ENCODE measurements around the gene MCAT. TPM values are rescaled to one million over a fixed set of nuclear protein-coding genes. Genes with fewer than 3 reads are reported as not detected.

MCAT gene
- total RNA-seq, 1 donor from 2014 or later: 12.7 TPM

DNA sequence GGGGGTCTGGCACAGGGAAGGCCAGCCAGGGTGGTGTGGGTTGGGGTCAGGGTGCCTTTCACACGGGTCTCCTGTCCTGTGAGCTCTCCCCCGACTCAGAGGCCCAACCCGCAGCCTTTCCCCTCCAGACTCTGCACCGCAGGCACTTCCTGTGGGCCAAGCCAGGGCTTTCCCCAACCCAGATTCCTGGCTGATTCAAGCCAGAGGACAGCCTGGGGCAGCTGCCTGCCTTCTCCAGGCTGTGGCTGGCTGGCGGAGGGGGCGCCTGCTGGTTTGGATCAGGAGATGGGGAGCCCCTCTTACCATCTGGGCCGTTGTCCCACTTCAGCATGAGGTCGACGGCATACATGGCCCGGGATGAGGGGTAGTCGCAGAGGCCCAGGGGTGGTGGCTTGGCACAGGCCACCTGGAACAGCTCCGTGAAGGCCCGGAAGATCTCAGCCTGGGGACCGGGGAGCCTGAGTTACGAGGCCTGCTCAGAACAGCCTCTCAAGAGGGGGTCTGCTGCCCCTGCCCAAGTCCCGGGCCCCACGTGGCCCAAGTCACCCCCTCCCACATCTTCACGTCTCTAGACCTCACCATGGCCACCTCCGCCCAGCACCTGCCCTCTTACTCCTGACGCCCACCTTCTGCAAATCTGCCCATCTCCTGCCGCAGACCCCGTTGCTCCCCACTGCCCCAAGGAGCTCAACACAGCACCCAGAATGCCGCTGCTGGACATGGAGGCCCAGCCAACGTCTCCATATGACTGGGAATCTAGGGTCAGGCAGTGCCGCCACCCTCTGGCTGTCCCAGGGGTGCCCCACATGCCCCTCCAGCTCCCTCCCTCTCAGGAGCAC is 25.5 kb upstream of the MCAT start:
- no peak overlapping the region for H3K27ac Mint-ChIP-seq (ENCODE audit: unreplicated experiment)
- no peaks in the 10 kb centered on the region for H3K9me3 Mint-ChIP-seq (ENCODE audit: unreplicated experiment)
- DNase-seq: no peak
- H3K4me3 Mint-ChIP-seq (ENCODE audit: unreplicated experiment): no peak overlapping the region
- H3K27me3 Mint-ChIP-seq (ENCODE audit: unreplicated experiment): peaks cover 11% of the 10 kb centered on the region
- peaks cover 4% of the 10 kb centered on the region for H3K4me1 Mint-ChIP-seq (ENCODE audit: low read depth, unreplicated experiment)
- TF ChIP-seq CTCF (IDR thresholded peaks at IDR 0.05; ENCODE audit: partially characterized antibody, unreplicated experiment): no peak
- no peaks in the 10 kb centered on the region for H3K36me3 Mint-ChIP-seq (ENCODE audit: unreplicated experiment)

GRCh38 chr22:43167001-43167589 is 23.9 kb upstream of the MCAT start:
- DNase-seq: no peak
- no peaks in the 10 kb centered on the region for H3K36me3 Mint-ChIP-seq (ENCODE audit: unreplicated experiment)
- H3K9me3 Mint-ChIP-seq (ENCODE audit: unreplicated experiment): no peaks in the 10 kb centered on the region
- no peak for TF ChIP-seq CTCF (IDR thresholded peaks at IDR 0.05; ENCODE audit: partially characterized antibody, unreplicated experiment)
- H3K27me3 Mint-ChIP-seq (ENCODE audit: unreplicated experiment): peaks cover 8% of the 10 kb centered on the region
- H3K4me1 Mint-ChIP-seq (ENCODE audit: low read depth, unreplicated experiment): peaks cover 4% of the 10 kb centered on the region
- H3K27ac Mint-ChIP-seq (ENCODE audit: unreplicated experiment): no peak overlapping the region
- no peak overlapping the region for H3K4me3 Mint-ChIP-seq (ENCODE audit: unreplicated experiment)

DNA sequence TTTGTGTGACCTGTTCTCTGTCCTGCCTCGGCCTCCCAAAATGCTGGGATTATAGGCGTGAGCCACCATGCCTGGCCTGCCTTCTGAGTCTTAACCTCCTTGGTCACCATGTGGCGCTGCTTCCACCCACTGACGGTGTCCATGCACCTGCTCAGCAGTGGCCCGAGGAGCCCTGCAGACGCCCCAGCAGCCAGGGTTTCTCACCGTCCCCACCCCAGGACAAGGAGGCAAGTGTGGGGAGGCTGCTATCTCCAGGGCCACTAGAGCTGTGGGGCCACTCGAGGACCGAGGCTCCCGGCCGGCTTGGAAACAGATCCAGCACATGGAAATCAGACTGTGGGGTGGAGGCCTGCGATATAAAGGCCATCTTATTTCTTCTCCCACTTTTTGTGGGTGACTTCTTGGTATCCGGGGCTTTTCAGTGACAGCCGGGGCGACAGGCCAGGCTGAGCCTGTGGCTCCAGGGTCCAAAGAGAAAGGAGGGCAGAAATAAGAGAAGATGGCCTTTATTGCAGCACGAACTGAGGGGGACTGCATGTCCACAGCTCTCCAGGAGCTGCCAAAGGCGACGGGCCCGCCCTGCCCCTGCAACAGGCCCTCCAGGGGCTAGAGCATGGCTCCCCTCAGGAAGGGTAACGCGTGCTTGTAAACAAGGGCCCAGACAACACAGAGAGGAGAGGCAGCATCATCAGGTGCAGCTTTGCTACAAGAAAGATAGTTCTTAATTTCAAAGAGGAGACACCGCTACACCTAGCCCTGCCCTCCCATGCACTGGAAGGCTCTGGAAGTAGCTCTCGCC is 23.1 kb upstream of the MCAT start:
- Mint-ChIP-seq H3K9me3 (ENCODE audit: unreplicated experiment) (no peaks in the 10 kb centered on the region), H3K4me3 (ENCODE audit: unreplicated experiment) (no peak overlapping the region), H3K27me3 (ENCODE audit: unreplicated experiment) (peaks cover 8% of the 10 kb centered on the region), H3K36me3 (ENCODE audit: unreplicated experiment) (no peaks in the 10 kb centered on the region), H3K27ac (ENCODE audit: unreplicated experiment) (no peak overlapping the region), H3K4me1 (ENCODE audit: low read depth, unreplicated experiment) (peaks cover 4% of the 10 kb centered on the region)
- TF ChIP-seq CTCF (IDR thresholded peaks at IDR 0.05; ENCODE audit: partially characterized antibody, unreplicated experiment): no peak
- DNase-seq: no peak

DNA sequence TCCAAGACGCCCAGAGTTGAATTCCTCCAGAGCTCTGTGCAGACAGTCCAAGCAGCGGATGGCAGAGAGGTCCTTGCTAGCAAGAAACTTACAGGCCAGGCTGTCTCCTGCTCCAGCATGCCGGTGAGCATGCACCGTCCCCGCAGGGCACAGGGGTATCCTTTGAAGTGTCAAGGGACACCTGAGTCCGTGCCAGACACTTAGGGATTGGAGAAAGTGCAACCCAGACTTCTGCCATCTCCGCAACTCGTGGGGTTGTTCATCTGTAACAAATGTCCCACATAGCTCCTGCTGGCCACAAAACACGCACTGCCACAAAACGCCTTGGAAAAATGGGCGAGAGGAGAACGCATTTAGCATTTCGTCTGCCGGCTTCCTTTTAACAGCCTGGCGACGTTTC is 21.4 kb upstream of the MCAT start:
- H3K9me3 Mint-ChIP-seq (ENCODE audit: unreplicated experiment): peaks cover 3% of the 10 kb centered on the region
- H3K36me3 Mint-ChIP-seq (ENCODE audit: unreplicated experiment): no peaks in the 10 kb centered on the region
- peaks cover 4% of the 10 kb centered on the region for H3K4me1 Mint-ChIP-seq (ENCODE audit: low read depth, unreplicated experiment)
- no peak overlapping the region for H3K27ac Mint-ChIP-seq (ENCODE audit: unreplicated experiment)
- H3K4me3 Mint-ChIP-seq (ENCODE audit: unreplicated experiment): no peak overlapping the region
- TF ChIP-seq CTCF (IDR thresholded peaks at IDR 0.05; ENCODE audit: partially characterized antibody, unreplicated experiment): no peak
- no peak for DNase-seq
- peaks cover 10% of the 10 kb centered on the region for H3K27me3 Mint-ChIP-seq (ENCODE audit: unreplicated experiment)
